ENCODE data around the gene PEX10. TPM values are rescaled to one million over a fixed set of nuclear protein-coding genes. Genes with fewer than 3 reads are reported as not detected.

PEX10 gene
- total and polyA plus RNA-seq, 2 of the 8 experiments (the other 6 are each of a cell fraction or from before 2014, with no cell fraction given) = 24.3 to 26.9 TPM

DNA sequence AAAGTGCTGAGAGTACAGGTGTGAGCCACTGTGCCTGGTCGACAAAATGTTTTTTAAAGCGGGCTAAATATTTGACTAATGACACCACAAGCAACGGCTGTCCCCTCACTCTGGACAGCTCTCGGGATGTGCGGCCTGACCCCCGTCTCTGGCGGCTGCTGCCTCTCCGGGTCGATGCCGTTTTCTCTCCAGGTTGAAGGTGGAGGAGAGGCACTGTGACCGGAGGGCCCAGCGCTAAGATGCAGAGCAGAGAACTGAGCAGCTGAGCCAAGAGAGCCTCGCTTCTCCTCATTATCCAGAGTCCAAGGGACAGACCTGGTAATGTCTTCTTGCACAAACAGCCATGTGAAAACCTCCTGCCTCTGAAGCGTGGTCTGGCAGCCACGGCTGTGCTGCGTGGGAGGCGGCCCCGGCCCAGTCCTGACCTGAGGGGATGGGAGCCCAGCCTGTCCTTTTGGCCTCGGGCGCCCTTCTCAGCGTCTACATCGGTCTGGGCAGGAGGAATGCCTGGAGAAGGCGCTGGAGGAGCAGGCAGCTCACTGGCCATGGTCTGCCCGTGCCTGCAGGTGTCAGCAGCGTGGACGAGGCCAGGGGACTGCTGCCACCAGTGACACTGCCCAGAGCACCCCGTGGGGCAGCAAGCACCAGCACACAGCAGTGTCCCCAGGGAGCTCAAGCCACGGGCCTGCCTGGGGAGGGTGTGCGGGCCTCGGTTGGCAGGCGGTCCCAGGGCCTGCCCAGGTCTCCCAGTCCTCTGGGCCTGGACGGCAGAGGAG lies 31.4 kb downstream of the PEX10 start:
- H4K91ac ChIP-seq (replicated peaks; ENCODE audit: insufficient read length, low read length) = no peak overlapping the region
- peaks cover 0 to 2% (median under 1%) of the 10 kb centered on the region in 4 experiments; a peak in 3 of 7 replicates for H3K4me1 ChIP-seq (replicated peaks in 1 of 4; ENCODE audit: control insufficient read depth in 3 of 4, insufficient read depth in 4 of 4, low read length in 3 of 4)
- H2BK15ac ChIP-seq (ENCODE audit: low read length) = no peak overlapping the region
- CTCF ChIA-PET (ENCODE audit: partially characterized antibody) = interaction anchor here (0.7 to 5.5 kb wide), 50 partner anchors 9 to 1033 kb away, joined by 3 to 154 read pairs (median 6); partner anchors contain the start of genes FAAP20, MORN1 and RER1
- H2BK120ac ChIP-seq (replicated peaks; ENCODE audit: low read depth, low read length) = no peak overlapping the region
- H3K36me3 ChIP-seq (ENCODE audit: control insufficient read depth in 2 of 4, insufficient read depth in 4 of 4, low read length in 3 of 4) = no peaks in the 10 kb centered on the region
- no peak overlapping the region for H3K27ac ChIP-seq (ENCODE audit: low read depth, low read length)
- DNase-seq (ENCODE audit: low read depth in 1 of 2, low spot score in 2 of 2) (no peak), FAIRE-seq (no peak)
- H2AK5ac ChIP-seq (ENCODE audit: low read depth, low read length) = no peak overlapping the region
- no peaks in the 10 kb centered on the region for H3K23me2 ChIP-seq (ENCODE audit: low read depth, low read length)
- peak overlapping the region; percentile 16 for H4K8ac ChIP-seq (ENCODE audit: extremely low read depth, insufficient read depth, low read length)
- H3K79me2 ChIP-seq (ENCODE audit: control insufficient read depth in 1 of 2, insufficient read depth in 2 of 2, low read length in 2 of 2) = no peaks in the 10 kb centered on the region
- POLR2A ChIA-PET (ENCODE audit: partially characterized antibody) = interaction anchor here (0.7 to 1.7 kb wide), 10 partner anchors 11 to 193 kb away, joined by 3 to 10 read pairs (median 4); partner anchors contain the start of genes FAAP20, MORN1 and RER1
- H2BK12ac ChIP-seq (ENCODE audit: low read depth, low read length) = no peak overlapping the region
- H3K4me3 ChIP-seq (ENCODE audit: extremely low read depth in 1 of 4, insufficient read depth in 2 of 4, low read depth in 3 of 4, low read length in 4 of 4) = no peak overlapping the region
- H3K23ac ChIP-seq (ENCODE audit: insufficient read length) = no peak overlapping the region
- no peak overlapping the region for H3K14ac ChIP-seq (ENCODE audit: insufficient read length)
- H3K9ac ChIP-seq (replicated peaks in 1 of 4; ENCODE audit: extremely low read depth in 1 of 4, low read depth in 3 of 4, low read length in 3 of 4) = no peak overlapping the region; a peak in 1 of 7 replicates
- H4K20me1 ChIP-seq (replicated peaks in 1 of 2; ENCODE audit: control insufficient read depth in 1 of 2, insufficient read depth in 2 of 2, low read length in 2 of 2) = peaks cover 0 to 1% of the 10 kb centered on the region in 2 experiments
- no peak overlapping the region for H2BK20ac ChIP-seq (ENCODE audit: low read length)
- H3K4ac ChIP-seq (replicated peaks; ENCODE audit: insufficient read length, low read depth, low read length) = no peak overlapping the region
- no peaks in the 10 kb centered on the region for H3K27me3 ChIP-seq (replicated peaks in 1 of 4; ENCODE audit: control insufficient read depth in 3 of 4, extremely low read depth in 1 of 4, insufficient read depth in 3 of 4, low read length in 3 of 4)
- no peak overlapping the region for H3K56ac ChIP-seq (replicated peaks; ENCODE audit: insufficient read length, low read depth, low read length)
- no peaks in the 10 kb centered on the region for H3K9me3 ChIP-seq (ENCODE audit: insufficient read depth in 2 of 2, low read depth in 1 of 2, low read length in 1 of 2)
- 93% methylated on average over 31 of the region's 32 CpGs; no CpG with 5 or more reads in 1 of the 2 experiments for WGBS, 2 experiments (ENCODE audit: extremely low coverage in 1 of 2, insufficient coverage in 1 of 2, insufficient read length in 1 of 2, insufficient replicate concordance in 2 of 2, low coverage in 1 of 2, low lambda C conversion rate in 2 of 2, missing lambda C conversion rate in 1 of 2)
- no peak overlapping the region for H3K4me2 ChIP-seq (ENCODE audit: insufficient read depth in 1 of 2, low read depth in 2 of 2, low read length in 2 of 2)
- no peak overlapping the region for H2AFZ ChIP-seq (ENCODE audit: low read length)
- H3K79me1 ChIP-seq (ENCODE audit: low read depth, low read length) = no peaks in the 10 kb centered on the region
- H4K5ac ChIP-seq (ENCODE audit: insufficient read length, low read depth, low read length) = no peak overlapping the region
- peak overlapping the region; percentile 24; the same call in 1 of the 2 replicates for H2BK5ac ChIP-seq (ENCODE audit: low read depth, low read length)
- no peak overlapping the region for H3K18ac ChIP-seq (ENCODE audit: extremely low read depth, low read length)
- no peak for TF ChIP-seq PHF8 (conservative IDR thresholded peaks at IDR 0.05; ENCODE audit: low read depth, low read length)
- no peak for TF ChIP-seq NRF1 (IDR thresholded peaks at IDR 0.05; ENCODE audit: low read depth, low read length)
- TF ChIP-seq GABPA (IDR thresholded peaks at IDR 0.05; ENCODE audit: borderline replicate concordance, insufficient read depth, low read length) = no peak
- no peak for TF ChIP-seq SIX5 (IDR thresholded peaks at IDR 0.05; ENCODE audit: low read depth, low read length)
- TF ChIP-seq CREB1 (IDR thresholded peaks at IDR 0.05) = no peak
- TF ChIP-seq POLR2A (IDR thresholded peaks at IDR 0.05; ENCODE audit: control extremely low read depth in 1 of 2, low read depth in 2 of 2, low read length in 2 of 2) = no peak
- no peak for TF ChIP-seq CHD1 (IDR thresholded peaks at IDR 0.05; ENCODE audit: low read depth, low read length)
- TF ChIP-seq CTBP2 (IDR thresholded peaks at IDR 0.05; ENCODE audit: borderline replicate concordance, insufficient read depth, insufficient read length, low read length) = no peak
- TF ChIP-seq SP4 (IDR thresholded peaks at IDR 0.05; ENCODE audit: low read length) = no peak
- TF ChIP-seq JUND (IDR thresholded peaks at IDR 0.05; ENCODE audit: low read length) = no peak
- TF ChIP-seq BCL11A (IDR thresholded peaks at IDR 0.05; ENCODE audit: low read depth in 2 of 2, low read length in 2 of 2) = no peak
- no peak for TF ChIP-seq ZNF274 (IDR thresholded peaks at IDR 0.05; ENCODE audit: borderline replicate concordance, extremely low read depth, low read length)
- TF ChIP-seq POLR2AphosphoS5 (IDR thresholded peaks at IDR 0.05; ENCODE audit: low read depth, low read length) = no peak

All from H1 (cell line).